Heart left ventricle (tissue), 13 donors: ENCODE data around the gene RPS26.
"Not testable (repeated sequence)": the region's sequence is repeated elsewhere in the genome, so short reads cannot be mapped to it uniquely, and the experiment has no call there.

ENCODE experiments used
- POLR2A ChIP-seq, 2 donors: fragments of 450-650 bp; IDR thresholded peaks; one replicate each; pipeline ENCODE4 v1.6.1; 2017; ENCODE audit warnings: antibody characterized with exemption in 2 of 2, mild to moderate bottlenecking in 2 of 2, moderate library complexity in 2 of 2
- TF ChIP-seq, protein P1 (sequence below), 12 donors: fragments of 200-600 bp; sonication (generic) in 4 of 12; IDR thresholded peaks; one replicate each; pipeline versions ENCODE4 v1.5.0 to v1.8.0; 2018 to 2022; ENCODE audit warnings: antibody characterized with exemption in 12 of 12, mild to moderate bottlenecking in 5 of 12
- donor health status: ischemic (EF 13 %, LVEDD 7.1; RV severe dilation, severe dysfunction).
- donor health status: DM: no; HTN: yes; CAD: no.
- donor health status: DM: no; HTN: no; CAD: no.
- donor health status: ischemic (EF 25% LVEDD 6.9; RV normal size, moderate dysfunction).
- donor health status: ischemic (EF 25% LVEDD 5.7; RV mildly dilated, moderate dysfunction).
- donor health status: ischemic (EF 35%, LVEDD 5.7; RV mildly dilated, moderate dysfunction).
- donor health status: nonischemic (EF 11% LVEDD 7.7; RV severe dilation, severe dysfunction).
- donor health status: DM: yes; HTN: yes; CAD: no.
- donor health status: PGD.
- donor health status: ischemic (EF 29% LVEDD 5.4; RV normal size, mild dysfunction).
- donor health status: nonischemic (EF 23%, LVEDD 6.1; RV moderate dilation, normal function).

DNA sequence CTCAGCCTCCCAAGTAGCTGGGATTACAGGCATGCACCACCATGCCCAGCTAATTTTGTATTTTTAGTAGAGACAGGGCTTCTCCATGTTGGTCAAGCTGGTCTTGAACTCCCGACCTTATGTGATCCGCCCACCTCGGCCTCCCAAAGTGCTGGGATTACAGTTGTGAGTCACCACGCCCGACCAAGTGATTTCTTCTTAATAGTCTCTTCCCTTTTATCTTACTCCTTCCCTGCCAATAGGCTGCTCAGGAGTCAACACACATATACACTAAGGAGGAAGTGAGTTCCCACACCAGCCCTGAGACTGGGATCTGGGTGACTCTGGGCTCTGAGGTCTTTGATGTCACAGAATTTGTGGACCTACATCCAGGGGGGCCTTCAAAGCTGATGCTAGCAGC, 38.3 kb upstream of the RPS26 start:
- TF ChIP-seq POLR2A (IDR thresholded peaks at IDR 0.05): not testable (repeated sequence)
- TF ChIP-seq, protein P1, sequence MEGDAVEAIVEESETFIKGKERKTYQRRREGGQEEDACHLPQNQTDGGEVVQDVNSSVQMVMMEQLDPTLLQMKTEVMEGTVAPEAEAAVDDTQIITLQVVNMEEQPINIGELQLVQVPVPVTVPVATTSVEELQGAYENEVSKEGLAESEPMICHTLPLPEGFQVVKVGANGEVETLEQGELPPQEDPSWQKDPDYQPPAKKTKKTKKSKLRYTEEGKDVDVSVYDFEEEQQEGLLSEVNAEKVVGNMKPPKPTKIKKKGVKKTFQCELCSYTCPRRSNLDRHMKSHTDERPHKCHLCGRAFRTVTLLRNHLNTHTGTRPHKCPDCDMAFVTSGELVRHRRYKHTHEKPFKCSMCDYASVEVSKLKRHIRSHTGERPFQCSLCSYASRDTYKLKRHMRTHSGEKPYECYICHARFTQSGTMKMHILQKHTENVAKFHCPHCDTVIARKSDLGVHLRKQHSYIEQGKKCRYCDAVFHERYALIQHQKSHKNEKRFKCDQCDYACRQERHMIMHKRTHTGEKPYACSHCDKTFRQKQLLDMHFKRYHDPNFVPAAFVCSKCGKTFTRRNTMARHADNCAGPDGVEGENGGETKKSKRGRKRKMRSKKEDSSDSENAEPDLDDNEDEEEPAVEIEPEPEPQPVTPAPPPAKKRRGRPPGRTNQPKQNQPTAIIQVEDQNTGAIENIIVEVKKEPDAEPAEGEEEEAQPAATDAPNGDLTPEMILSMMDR (IDR thresholded peaks at IDR 0.05): not testable (repeated sequence)
